SK-N-MC (cell line): ENCODE results near the gene FSCN2.

Experiments used
- EZH2 ChIP-seq: fragments of 200-600 bp; sonication (generic); IDR thresholded peaks from one replicate; pipeline ENCODE4 v1.6.1; 2017; ENCODE audit warnings: antibody characterized with exemption
- FOXP2 ChIP-seq: optimal IDR thresholded peaks from 2 replicates; pipeline ENCODE3; 2011; ENCODE audit warnings: mild to moderate bottlenecking, moderate library complexity; ENCODE audit not compliant: insufficient read depth; ENCODE audit errors: extremely low read length, control extremely low read depth
- POLR2AphosphoS5 ChIP-seq: IDR thresholded peaks from 2 replicates; pipeline ENCODE4 v1.6.1; 2012; ENCODE audit warnings: mild to moderate bottlenecking, low read depth, low read length, borderline replicate concordance

- TF ChIP-seq POLR2AphosphoS5 (no peak), EZH2 (no peak), FOXP2 (no peak)
These were observed 55.6 kb downstream of the FSCN2 start for GRCh38 chr17:81583589-81584342.
